Activated naive CD4-positive, alpha-beta T cell treated with Interleukin-2 at 50 U/mL for 16 hours (primary cell): Measurements from ENCODE around the gene REL.
"Not testable (repeated sequence)": the region's sequence is repeated elsewhere in the genome, so short reads cannot be mapped to it uniquely, and the experiment has no call there.

Experiments
- DNase-seq: peaks from one replicate; pipeline ENCODE4 v3.0.0-alpha.2; 2020

The REL gene

GRCh38 chr2:60926741-60927552 lies 45.6 kb downstream of the REL start:
- no peak for DNase-seq

- DNase-seq: not testable (repeated sequence)
These were observed 50.7 kb downstream of the REL start for GRCh38 chr2:60932061-60932460.

- DNase-seq: no peak
These were observed 51.6 kb downstream of the REL start for GRCh38 chr2:60932954-60933353.

- DNase-seq: no peak
These were observed 52.9 kb downstream of the REL start for GRCh38 chr2:60934165-60934722.

- DNase-seq: no peak
These were observed 55.4 kb downstream of the REL start for GRCh38 chr2:60936757-60937156.

- no peak for DNase-seq
These were observed 56.9 kb downstream of the REL start for GRCh38 chr2:60938301-60938700.

GRCh38 chr2:60939622-60940021 lies 58.2 kb downstream of the REL start:
- no peak for DNase-seq

- no peak for DNase-seq
These were observed 64.0 kb downstream of the REL start for GRCh38 chr2:60945341-60945740.

GRCh38 chr2:60947056-60947455 lies 65.7 kb downstream of the REL start:
- DNase-seq: no peak

- DNase-seq: no peak
These were observed 66.8 kb downstream of the REL start for GRCh38 chr2:60948161-60948560.

GRCh38 chr2:60948926-60949579 lies 67.7 kb downstream of the REL start:
- no peak for DNase-seq

- DNase-seq: no peak
These were observed 72.8 kb downstream of the REL start for GRCh38 chr2:60954139-60954538.

- DNase-seq: no peak
These were observed 75.8 kb downstream of the REL start for GRCh38 chr2:60957224-60957623.

GRCh38 chr2:60957643-60958042 lies 76.3 kb downstream of the REL start:
- DNase-seq: no peak

GRCh38 chr2:60958361-60958760 lies 77.0 kb downstream of the REL start:
- no peak for DNase-seq

GRCh38 chr2:60958800-60959199 lies 77.4 kb downstream of the REL start:
- DNase-seq: no peak

GRCh38 chr2:60959501-60959900 lies 78.1 kb downstream of the REL start:
- DNase-seq: no peak

GRCh38 chr2:60960706-60961105 lies 79.3 kb downstream of the REL start:
- DNase-seq: no peak

- DNase-seq: no peak
These were observed 80.1 kb downstream of the REL start for GRCh38 chr2:60961457-60961856.

GRCh38 chr2:60962528-60962927 lies 81.2 kb downstream of the REL start:
- DNase-seq: no peak

GRCh38 chr2:60963190-60963589 lies 81.8 kb downstream of the REL start:
- DNase-seq: no peak

- DNase-seq: no peak
These were observed 83.5 kb downstream of the REL start for GRCh38 chr2:60964651-60965498.

GRCh38 chr2:60965499-60965785 lies 84.1 kb downstream of the REL start:
- no peak for DNase-seq
